Spinal cord (tissue), 10 donors: ENCODE data around the gene PLCL2. TPM values are rescaled to one million over a fixed set of nuclear protein-coding genes. Genes with fewer than 3 reads are reported as not detected.

Source experiments
- DNase-seq, 6 donors: peaks; one replicate each; pipeline versions ENCODE4 v3.0.0 to v3.0.0-alpha.2; 2013 to 2015; ENCODE audit warnings: low spot score in 6 of 6, low read depth in 4 of 6
- H3K27ac ChIP-seq: one replicate; pipeline ENCODE4 v1.5.1; 2013; ENCODE audit warnings: low read depth, low read length, control low read depth
- H3K27me3 ChIP-seq: one replicate; pipeline ENCODE4 v1.6.1; 2013; ENCODE audit warnings: low read length; ENCODE audit not compliant: control insufficient read depth, insufficient read depth
- H3K36me3 ChIP-seq: one replicate; pipeline ENCODE4 v1.6.1; 2013; ENCODE audit warnings: low read length; ENCODE audit not compliant: control insufficient read depth, insufficient read depth
- H3K4me1 ChIP-seq: one replicate; pipeline ENCODE4 v1.6.1; 2013; ENCODE audit warnings: low read length; ENCODE audit not compliant: control insufficient read depth, insufficient read depth
- H3K4me3 ChIP-seq: one replicate; pipeline ENCODE4 v1.5.1; 2013; ENCODE audit warnings: low read depth, low read length, control low read depth
- H3K9me3 ChIP-seq: one replicate; pipeline ENCODE4 v1.6.1; 2013; ENCODE audit warnings: low read length; ENCODE audit not compliant: control insufficient read depth, insufficient read depth
- WGBS: methylation state at CpG from one replicate; pipeline ENCODE4 v1.1.5; 2013; ENCODE audit warnings: missing lambda C conversion rate; ENCODE audit not compliant: insufficient coverage; 5-methylcytosine and 5-hydroxymethylcytosine counted together
- polyA plus RNA-seq, 2 donors: library from polyadenylated mRNA; unstranded; fragments of 120-200 nt; gene quantifications; one replicate each; pipeline ENCODE4 v1.2.1, GENCODE V29; 2013; ENCODE audit not compliant: insufficient read length in 2 of 2
- total RNA-seq, 2 donors: library from RNA; depleted of rRNA in 1 of 2; stranded (reverse); fragments of 120-200 nt in 1 of 2; fragments of >200 nt in 1 of 2; gene quantifications; one replicate each; pipeline versions ENCODE4 v1.2.3 to v1.2.4, GENCODE V29; 2013 to 2014
- donor health status: healthy.

The PLCL2 gene
- total and polyA plus RNA-seq, 4 donors: 17.1 to 57.5 (median 23.9) TPM

DNA sequence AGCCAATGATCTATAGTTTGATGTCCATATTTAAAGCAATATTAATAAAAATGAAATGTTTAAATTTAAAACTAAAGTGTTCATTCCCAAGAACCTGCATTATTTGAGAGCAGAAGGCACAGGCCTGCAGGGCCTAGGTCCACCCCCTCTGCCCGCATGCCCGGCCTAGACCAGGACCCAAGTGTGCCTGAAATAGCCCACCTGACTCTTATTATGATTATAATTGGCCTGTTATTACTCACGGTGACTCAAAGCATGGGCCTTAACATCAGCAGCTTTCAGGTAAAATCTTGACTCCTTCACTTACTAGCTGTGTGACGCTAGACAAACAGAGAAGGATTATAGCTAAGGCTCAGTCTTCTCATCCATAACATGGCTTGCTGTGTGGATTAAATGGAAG, 128.8 kb downstream of the PLCL2 start:
- H3K27ac ChIP-seq: no peak overlapping the region
- 90% methylated on average over 2 of the region's 4 CpGs for WGBS
- H3K27me3 ChIP-seq: no peaks in the 10 kb centered on the region
- H3K4me3 ChIP-seq: no peak overlapping the region
- no peak for DNase-seq
- peaks cover 6% of the 10 kb centered on the region for H3K4me1 ChIP-seq
- H3K9me3 ChIP-seq: no peaks in the 10 kb centered on the region
- H3K36me3 ChIP-seq: no peaks in the 10 kb centered on the region

DNA sequence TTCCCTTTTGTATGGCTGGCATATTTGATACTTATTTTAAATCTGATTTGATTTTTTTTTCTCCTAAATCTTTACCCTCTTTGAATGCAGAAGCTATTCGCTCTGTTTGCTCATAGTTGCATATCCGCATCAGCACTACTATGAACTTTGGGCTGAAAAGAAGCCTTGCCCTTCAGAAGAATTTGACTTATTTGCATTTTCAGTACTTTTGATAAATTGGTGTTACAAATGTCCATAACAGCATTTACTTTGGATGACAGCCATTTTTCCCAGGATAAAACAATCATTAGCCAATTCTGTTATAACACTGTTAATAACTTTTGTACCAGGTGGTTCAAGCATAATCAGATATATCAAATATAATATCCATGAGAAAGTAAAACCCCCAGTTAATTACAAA, 129.5 kb downstream of the PLCL2 start:
- WGBS: 92% methylated on average over 2 of the region's 2 CpGs
- H3K27ac ChIP-seq: no peak overlapping the region
- H3K36me3 ChIP-seq: no peaks in the 10 kb centered on the region
- no peak for DNase-seq
- no peak overlapping the region for H3K4me3 ChIP-seq
- peaks cover 6% of the 10 kb centered on the region for H3K4me1 ChIP-seq
- no peaks in the 10 kb centered on the region for H3K27me3 ChIP-seq
- no peaks in the 10 kb centered on the region for H3K9me3 ChIP-seq

DNA sequence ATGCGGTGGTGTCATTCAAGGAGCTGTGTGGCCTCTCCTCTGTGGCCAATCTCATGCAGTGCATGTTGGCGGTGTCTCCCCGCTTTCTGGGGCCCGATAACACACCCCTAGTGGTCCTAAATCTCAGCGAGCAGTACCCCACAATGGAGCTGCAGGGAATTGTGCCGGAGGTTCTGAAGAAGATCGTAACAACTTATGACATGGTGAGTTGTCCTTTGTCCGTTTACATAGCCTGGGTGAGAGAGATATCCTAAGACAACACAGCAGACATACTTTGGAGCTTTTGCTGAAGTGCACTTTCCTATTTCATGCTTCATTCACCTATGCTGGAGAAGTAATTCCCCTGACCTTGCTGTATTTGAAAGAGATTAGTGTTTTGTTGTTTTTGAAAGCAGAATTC, 130.0 kb downstream of the PLCL2 start:
- no peak for DNase-seq
- Histone ChIP-seq H3K27ac (no peak overlapping the region), H3K36me3 (no peaks in the 10 kb centered on the region), H3K4me1 (peaks cover 6% of the 10 kb centered on the region), H3K9me3 (no peaks in the 10 kb centered on the region), H3K27me3 (no peaks in the 10 kb centered on the region), H3K4me3 (no peak overlapping the region)
- 83% methylated on average over 4 of the region's 8 CpGs for WGBS

DNA sequence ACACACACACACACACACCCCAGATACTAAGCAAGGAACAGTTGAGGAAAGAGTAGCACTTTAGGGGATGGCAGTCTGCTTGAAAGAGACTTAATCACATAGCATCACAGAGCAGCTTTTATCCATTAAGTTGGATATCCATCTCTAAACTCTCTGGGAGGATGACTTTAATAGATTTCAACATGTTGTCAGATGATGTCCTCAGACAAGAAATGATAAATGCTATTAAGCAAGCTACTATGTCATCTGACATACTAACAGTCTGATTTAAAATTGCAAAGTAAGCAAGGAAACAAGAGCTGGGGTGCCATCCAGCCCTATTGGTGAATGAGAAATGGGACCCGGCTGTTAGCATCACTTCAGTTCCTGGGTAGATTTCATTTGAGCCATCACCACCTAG, 136.9 kb downstream of the PLCL2 start:
- Histone ChIP-seq H3K36me3 (no peaks in the 10 kb centered on the region), H3K9me3 (no peaks in the 10 kb centered on the region), H3K4me3 (no peak overlapping the region), H3K27me3 (no peaks in the 10 kb centered on the region), H3K4me1 (no peaks in the 10 kb centered on the region), H3K27ac (no peak overlapping the region)
- WGBS: 67% methylated on average over 1 of the region's 1 CpG
- DNase-seq: no peak

DNA sequence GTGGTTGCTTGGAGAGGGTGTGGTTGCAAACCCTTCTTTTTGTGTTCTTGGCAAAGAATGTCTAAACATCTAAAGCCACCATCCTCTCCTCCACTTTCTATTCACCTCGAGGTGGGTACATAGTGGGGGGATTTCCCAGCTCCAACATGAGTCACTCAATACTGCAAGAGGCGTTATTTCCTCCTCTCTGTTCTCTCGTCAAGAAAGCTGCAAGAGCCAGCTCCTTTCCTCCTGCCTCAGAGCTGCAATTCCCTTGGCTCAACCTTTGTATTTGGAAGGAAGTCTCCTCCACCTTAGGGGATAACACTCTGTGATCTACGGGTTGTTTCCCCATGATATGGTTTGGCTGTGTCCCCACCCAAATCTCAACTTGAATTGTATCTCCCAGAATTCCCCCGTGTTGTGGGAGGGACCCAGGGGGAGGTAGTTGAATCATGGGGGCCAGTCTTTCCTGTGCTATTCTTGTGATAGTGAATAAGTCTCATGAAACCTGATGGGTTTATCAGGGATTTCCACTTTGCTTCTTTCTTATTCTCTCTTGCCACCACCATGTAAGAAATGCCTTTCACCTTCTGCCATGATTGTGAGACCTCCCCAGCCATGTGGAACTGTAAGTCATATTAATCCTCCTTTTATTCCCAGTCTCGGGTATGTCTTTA, 138.4 kb downstream of the PLCL2 start:
- Histone ChIP-seq H3K4me3 (no peak overlapping the region), H3K4me1 (no peaks in the 10 kb centered on the region), H3K9me3 (no peaks in the 10 kb centered on the region), H3K36me3 (no peaks in the 10 kb centered on the region), H3K27me3 (no peaks in the 10 kb centered on the region), H3K27ac (no peak overlapping the region)
- no peak for DNase-seq
- WGBS: no CpG with 5 or more reads among the region's 6 CpGs

DNA sequence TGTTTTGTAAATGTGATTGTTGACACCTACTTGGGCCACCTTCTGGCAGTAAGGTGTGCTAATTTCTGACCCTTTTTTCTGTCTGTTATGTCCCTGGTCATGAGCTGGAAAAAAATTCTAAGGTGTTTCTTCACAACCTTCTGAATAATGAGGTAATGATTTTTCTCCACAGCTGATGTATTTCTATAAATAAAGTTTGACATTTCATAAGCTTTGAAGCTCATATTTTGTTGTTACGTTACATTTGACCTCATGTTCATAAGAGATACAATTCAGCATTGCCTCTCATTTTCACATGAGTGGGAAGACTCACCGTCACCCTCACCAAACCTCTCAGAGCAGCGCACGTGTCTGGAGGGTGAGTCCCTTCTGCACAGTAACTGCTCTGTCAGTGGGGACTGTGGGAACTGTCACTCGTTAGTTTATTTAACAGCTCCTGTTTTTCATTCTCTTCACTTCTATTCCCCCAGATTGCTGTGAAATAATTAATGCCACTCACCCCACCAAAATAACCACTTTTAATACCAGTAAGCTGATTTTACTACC, 140.9 kb downstream of the PLCL2 start:
- no peak for DNase-seq
- Histone ChIP-seq H3K27me3 (no peaks in the 10 kb centered on the region), H3K27ac (no peak overlapping the region), H3K4me3 (no peak overlapping the region), H3K36me3 (no peaks in the 10 kb centered on the region), H3K9me3 (no peaks in the 10 kb centered on the region), H3K4me1 (no peaks in the 10 kb centered on the region)
- no CpG with 5 or more reads among the region's 5 CpGs for WGBS

DNA sequence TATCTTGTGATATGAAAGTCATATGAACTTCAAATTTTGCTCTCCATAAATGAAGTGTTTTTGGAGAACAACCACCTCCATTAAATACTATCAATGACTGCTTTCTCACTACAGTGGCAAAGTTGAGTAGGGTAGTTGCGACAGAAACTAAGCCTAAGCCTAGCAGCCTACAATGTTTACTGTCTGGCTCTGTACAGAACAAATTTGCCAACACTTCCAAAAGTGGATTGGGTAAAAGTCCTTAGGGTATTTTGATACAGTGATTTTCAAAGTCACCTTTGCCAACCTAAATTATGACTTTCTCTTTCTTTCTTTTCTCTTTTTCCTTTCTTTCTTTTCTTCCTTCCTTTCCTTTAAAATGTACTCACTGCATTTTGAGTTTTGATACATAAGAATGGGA, 142.6 kb downstream of the PLCL2 start:
- Histone ChIP-seq H3K4me1 (no peaks in the 10 kb centered on the region), H3K36me3 (no peaks in the 10 kb centered on the region), H3K27ac (no peak overlapping the region), H3K4me3 (no peak overlapping the region), H3K27me3 (no peaks in the 10 kb centered on the region), H3K9me3 (no peaks in the 10 kb centered on the region)
- no CpG with 5 or more reads among the region's 1 CpG for WGBS
- DNase-seq: no peak

DNA sequence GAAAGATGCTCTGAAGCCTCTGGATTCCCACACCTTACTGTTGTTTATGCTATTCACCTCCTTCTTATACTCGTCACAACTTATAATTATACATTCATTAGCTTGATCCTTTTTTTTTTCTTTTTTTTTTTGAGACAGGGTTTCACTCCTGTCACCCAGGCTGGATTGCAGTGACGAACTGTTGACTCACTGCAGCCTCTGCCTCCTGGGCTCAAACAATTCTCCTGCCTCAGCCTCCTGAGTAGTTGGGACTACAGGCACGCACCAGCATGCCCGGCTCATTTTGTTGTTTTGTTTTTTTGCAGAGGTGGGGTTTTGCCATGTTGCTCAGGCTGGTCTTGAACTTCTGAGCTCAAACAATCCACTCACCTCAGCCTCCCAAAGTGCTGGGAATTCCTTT, 143.6 kb downstream of the PLCL2 start:
- no peak overlapping the region for H3K4me3 ChIP-seq
- H3K36me3 ChIP-seq: no peaks in the 10 kb centered on the region
- no peak overlapping the region for H3K27ac ChIP-seq
- H3K4me1 ChIP-seq: no peaks in the 10 kb centered on the region
- H3K27me3 ChIP-seq: no peaks in the 10 kb centered on the region
- 86% methylated on average over 1 of the region's 4 CpGs for WGBS
- no peaks in the 10 kb centered on the region for H3K9me3 ChIP-seq
- DNase-seq: no peak

DNA sequence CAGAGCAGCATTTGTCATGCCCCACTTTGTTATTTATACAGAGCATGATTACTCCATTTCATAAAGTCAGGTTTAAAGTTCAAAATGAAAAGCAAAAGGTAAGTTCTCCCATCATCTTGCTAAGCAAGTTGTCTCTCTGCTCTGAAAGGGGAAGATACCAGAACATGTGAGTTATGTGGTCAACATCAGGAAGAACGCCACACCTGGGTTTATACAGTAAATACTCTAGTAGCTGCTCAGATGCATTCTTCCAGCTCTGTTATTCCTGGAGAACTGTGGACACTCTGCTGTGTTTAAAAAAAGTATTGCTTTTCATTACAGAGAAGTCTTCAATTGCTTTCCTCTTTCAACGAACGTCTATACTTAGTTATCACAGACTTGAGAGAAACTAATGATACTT, 145.7 kb downstream of the PLCL2 start:
- Histone ChIP-seq H3K4me3 (no peak overlapping the region), H3K27ac (no peak overlapping the region), H3K4me1 (no peaks in the 10 kb centered on the region), H3K27me3 (no peaks in the 10 kb centered on the region), H3K9me3 (no peaks in the 10 kb centered on the region), H3K36me3 (no peaks in the 10 kb centered on the region)
- no CpG with 5 or more reads among the region's 3 CpGs for WGBS
- DNase-seq: no peak

DNA sequence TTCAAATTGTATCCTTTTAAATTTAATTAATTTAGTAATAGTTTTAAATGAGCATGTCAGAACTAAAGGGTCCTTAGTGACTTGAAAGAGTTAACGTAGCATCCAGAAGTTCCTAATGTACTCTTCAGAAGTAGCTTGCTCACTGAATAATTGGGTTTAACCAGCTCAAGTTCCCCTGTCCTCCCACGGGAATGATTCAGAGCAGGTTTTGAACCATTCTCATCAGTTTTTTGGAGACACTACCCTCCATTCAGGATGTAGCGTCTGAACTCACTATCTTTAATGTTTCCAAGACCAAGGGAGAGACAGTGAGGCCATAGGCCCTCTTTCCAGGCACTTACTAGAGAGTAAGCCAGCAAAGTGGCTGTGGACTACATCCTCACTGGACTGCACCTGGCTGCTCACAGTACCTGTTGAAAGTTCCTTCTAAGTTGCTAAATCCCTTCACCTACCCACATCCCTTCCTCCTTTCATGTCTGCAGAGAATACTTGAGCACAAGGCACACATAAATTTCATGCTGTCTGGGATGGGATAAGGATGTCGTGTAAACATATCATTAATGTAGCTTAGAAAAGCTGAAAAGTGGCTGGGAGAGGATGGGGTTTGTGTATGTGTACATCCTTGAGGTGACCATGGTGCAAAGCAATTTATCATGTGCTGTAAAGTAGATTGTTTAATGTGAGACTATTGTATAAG, 146.3 kb downstream of the PLCL2 start:
- Histone ChIP-seq H3K27ac (no peak overlapping the region), H3K4me1 (no peaks in the 10 kb centered on the region), H3K36me3 (no peaks in the 10 kb centered on the region), H3K9me3 (no peaks in the 10 kb centered on the region), H3K27me3 (no peaks in the 10 kb centered on the region), H3K4me3 (no peak overlapping the region)
- DNase-seq: peak in 1 of 6 donors; percentile 74
- 63% methylated on average over 3 of the region's 4 CpGs for WGBS
